Mesenchymal stem cell (in vitro differentiated cells and primary cell): ENCODE measurements around the gene METTL16.
"Not testable (repeated sequence)": the region's sequence is repeated elsewhere in the genome, so short reads cannot be mapped to it uniquely, and the experiment has no call there.

ENCODE experiments used
- DNase-seq: peaks from one replicate; pipeline ENCODE4 v3.0.0-alpha.2; 2013
- H2AFZ ChIP-seq: one replicate; pipeline ENCODE4 v1.6.1; 2013; ENCODE audit warnings: low read depth, mild to moderate bottlenecking, control low read depth, inconsistent platforms, low read length, moderate library complexity
- H2AK5ac ChIP-seq: 2 replicates; pipeline ENCODE4 v1.6.1; 2013; ENCODE audit warnings: low read length, moderate library complexity, mild to moderate bottlenecking, inconsistent platforms; ENCODE audit not compliant: severe bottlenecking
- H2BK120ac ChIP-seq: one replicate; pipeline ENCODE4 v1.6.1; 2013; ENCODE audit warnings: low read depth, mild to moderate bottlenecking, inconsistent platforms, low read length, moderate library complexity
- H2BK12ac ChIP-seq, 2 experiments: one replicate each; pipeline ENCODE4 v1.6.1; 2013; ENCODE audit warnings: inconsistent platforms in 2 of 2, low read length in 2 of 2, mild to moderate bottlenecking in 2 of 2, moderate library complexity in 2 of 2, control low read depth in 1 of 2
- H2BK15ac ChIP-seq: one replicate; pipeline ENCODE4 v1.6.1; 2013; ENCODE audit warnings: mild to moderate bottlenecking, low read depth, inconsistent platforms; ENCODE audit not compliant: poor library complexity, severe bottlenecking
- H2BK5ac ChIP-seq: 2 replicates; pipeline ENCODE4 v1.6.1; 2013; ENCODE audit warnings: low read depth, mild to moderate bottlenecking, low read length, control low read depth, inconsistent platforms; ENCODE audit not compliant: poor library complexity, severe bottlenecking
- H3K14ac ChIP-seq, 2 experiments: one replicate each; pipeline ENCODE4 v1.6.1; 2013; ENCODE audit warnings: inconsistent platforms in 2 of 2, low read length in 2 of 2, control low read depth in 1 of 2, mild to moderate bottlenecking in 1 of 2, moderate library complexity in 1 of 2
- H3K18ac ChIP-seq, 2 experiments: one replicate each; pipeline ENCODE4 v1.6.1; 2013; ENCODE audit warnings: inconsistent platforms in 2 of 2, low read length in 2 of 2, control low read depth in 1 of 2, low read depth in 1 of 2, mild to moderate bottlenecking in 1 of 2
- H3K23ac ChIP-seq, 2 experiments: one replicate each; pipeline ENCODE4 v1.6.1; 2013; ENCODE audit warnings: inconsistent platforms in 2 of 2, low read length in 2 of 2, mild to moderate bottlenecking in 2 of 2, moderate library complexity in 2 of 2, control low read depth in 1 of 2
- H3K27ac ChIP-seq: 2 replicates; pipeline ENCODE4 v1.5.1; 2013; ENCODE audit warnings: mild to moderate bottlenecking, moderate library complexity, low read length, control low read depth, inconsistent platforms; ENCODE audit not compliant: poor library complexity, severe bottlenecking
- H3K27me3 ChIP-seq, 2 experiments: 2 replicates each; pipeline versions ENCODE4 v1.6.1 to v1.7.0; 2013; ENCODE audit warnings: low read length in 2 of 2, mild to moderate bottlenecking in 2 of 2, moderate library complexity in 2 of 2, control low read depth in 1 of 2, inconsistent platforms in 1 of 2; ENCODE audit not compliant: control insufficient read depth in 1 of 2, insufficient read depth in 1 of 2
- H3K36me3 ChIP-seq, 2 experiments: 2 replicates each; pipeline versions ENCODE4 v1.6.1 to v1.7.0; 2013; ENCODE audit warnings: low read length in 2 of 2, control low read depth in 1 of 2, inconsistent platforms in 1 of 2, low read depth in 1 of 2, mild to moderate bottlenecking in 1 of 2; ENCODE audit not compliant: insufficient read depth in 2 of 2, control insufficient read depth in 1 of 2
- H3K4ac ChIP-seq, 2 experiments: one replicate each; pipeline ENCODE4 v1.6.1; 2013; ENCODE audit warnings: inconsistent platforms in 2 of 2, low read length in 2 of 2, mild to moderate bottlenecking in 2 of 2, moderate library complexity in 2 of 2, control low read depth in 1 of 2, low read depth in 1 of 2
- H3K4me1 ChIP-seq: 2 replicates; pipeline ENCODE4 v1.6.1; 2013; ENCODE audit warnings: low read depth, low read length, control low read depth; ENCODE audit not compliant: control insufficient read depth, insufficient read depth
- H3K4me2 ChIP-seq: 2 replicates; pipeline ENCODE4 v1.6.1; 2013; ENCODE audit warnings: low read length, mild to moderate bottlenecking, inconsistent platforms; ENCODE audit not compliant: poor library complexity, severe bottlenecking
- H3K4me3 ChIP-seq, 2 experiments: 2 replicates each; pipeline versions ENCODE4 v1.5.1 to v1.7.0; 2013; ENCODE audit warnings: low read length in 2 of 2, mild to moderate bottlenecking in 2 of 2, control low read depth in 1 of 2, low read depth in 1 of 2; ENCODE audit not compliant: insufficient read depth in 1 of 2
- H3K79me1 ChIP-seq: replicated peaks from 2 replicates; pipeline ENCODE4 v1.6.1; 2013; ENCODE audit warnings: mild to moderate bottlenecking, control low read depth, low read length, inconsistent platforms; ENCODE audit not compliant: poor library complexity, severe bottlenecking
- H3K9ac ChIP-seq: 2 replicates; pipeline ENCODE4 v1.7.0; 2013; ENCODE audit warnings: mild to moderate bottlenecking, low read length, moderate library complexity
- H3K9me3 ChIP-seq: 2 replicates; pipeline ENCODE4 v1.7.0; 2013; ENCODE audit warnings: mild to moderate bottlenecking, low read length; ENCODE audit not compliant: control insufficient read depth
- H4K8ac ChIP-seq: one replicate; pipeline ENCODE4 v1.6.1; 2013; ENCODE audit warnings: inconsistent platforms, mild to moderate bottlenecking, low read length, moderate library complexity
- H4K91ac ChIP-seq: one replicate; pipeline ENCODE4 v1.6.1; 2013; ENCODE audit warnings: mild to moderate bottlenecking, low read length, inconsistent platforms
- WGBS: methylation state at CpG from one replicate; pipeline ENCODE4 v1.1.7; 2013; ENCODE audit warnings: mixed read lengths; 5-methylcytosine and 5-hydroxymethylcytosine counted together

The METTL16 gene

GRCh38 chr17:2545393-2545792 lies 33.7 kb upstream of the METTL16 start:
- H3K4ac ChIP-seq: no peak overlapping the region
- no peak overlapping the region for H3K4me3 ChIP-seq
- no peak overlapping the region for H2AFZ ChIP-seq
- peak overlapping the region; percentile 48 for H2BK15ac ChIP-seq
- H2BK12ac ChIP-seq: no peak overlapping the region
- H3K4me2 ChIP-seq: no peak overlapping the region
- no peak overlapping the region for H4K8ac ChIP-seq
- no peak overlapping the region for H3K23ac ChIP-seq
- no peaks in the 10 kb centered on the region for H3K36me3 ChIP-seq
- H3K79me1 ChIP-seq: no peaks in the 10 kb centered on the region
- H4K91ac ChIP-seq: no peak overlapping the region
- no peak overlapping the region for H3K14ac ChIP-seq
- no peak overlapping the region for H2AK5ac ChIP-seq
- no peaks in the 10 kb centered on the region for H3K9me3 ChIP-seq
- H2BK5ac ChIP-seq: no peak overlapping the region
- H2BK120ac ChIP-seq: no peak overlapping the region
- peak; percentile 54 for DNase-seq
- peaks cover 1 to 10% of the 10 kb centered on the region in 2 experiments for H3K27me3 ChIP-seq
- H3K18ac ChIP-seq: no peak overlapping the region
- H3K4me1 ChIP-seq: no peaks in the 10 kb centered on the region
- H3K27ac ChIP-seq: no peak overlapping the region
- WGBS: 63% methylated on average over 7 of the region's 7 CpGs
- no peak overlapping the region for H3K9ac ChIP-seq

- DNase-seq: no peak
- Histone ChIP-seq H3K4me3 (no peak overlapping the region), H4K8ac (no peak overlapping the region), H2BK120ac (no peak overlapping the region), H3K9me3 (no peaks in the 10 kb centered on the region), H3K27me3 (no peaks in the 10 kb centered on the region), H2AK5ac (no peak overlapping the region), H3K27ac (no peak overlapping the region), H3K14ac (no peak overlapping the region), H3K79me1 (no peaks in the 10 kb centered on the region), H2BK5ac (no peak overlapping the region), H3K4ac (no peak overlapping the region), H3K36me3 (no peaks in the 10 kb centered on the region), H3K23ac (no peak overlapping the region), H2AFZ (no peak overlapping the region), H3K9ac (no peak overlapping the region), H2BK12ac (no peak overlapping the region), H4K91ac (no peak overlapping the region), H3K18ac (no peak overlapping the region), H3K4me1 (peaks cover 2% of the 10 kb centered on the region), H2BK15ac (no peak overlapping the region), H3K4me2 (no peak overlapping the region)
- 89% methylated on average over 6 of the region's 7 CpGs for WGBS
Observed at GRCh38 chr17:2542456-2542855, 30.8 kb upstream of the METTL16 start.

- no peak overlapping the region for H3K14ac ChIP-seq
- no peak overlapping the region for H3K4me3 ChIP-seq
- no peak overlapping the region for H4K91ac ChIP-seq
- no peak overlapping the region for H2AK5ac ChIP-seq
- H3K23ac ChIP-seq: no peak overlapping the region
- no peak overlapping the region for H2AFZ ChIP-seq
- no peak overlapping the region for H4K8ac ChIP-seq
- no peaks in the 10 kb centered on the region for H3K27me3 ChIP-seq
- peaks cover 2% of the 10 kb centered on the region for H3K4me1 ChIP-seq
- H2BK12ac ChIP-seq: no peak overlapping the region
- no peaks in the 10 kb centered on the region for H3K36me3 ChIP-seq
- H3K9ac ChIP-seq: no peak overlapping the region
- H3K4me2 ChIP-seq: no peak overlapping the region
- no peak overlapping the region for H2BK120ac ChIP-seq
- DNase-seq: no peak
- 96% methylated on average over 4 of the region's 4 CpGs for WGBS
- no peak overlapping the region for H3K4ac ChIP-seq
- no peaks in the 10 kb centered on the region for H3K79me1 ChIP-seq
- H2BK5ac ChIP-seq: no peak overlapping the region
- no peak overlapping the region for H2BK15ac ChIP-seq
- H3K9me3 ChIP-seq: no peaks in the 10 kb centered on the region
- H3K27ac ChIP-seq: no peak overlapping the region
- H3K18ac ChIP-seq: no peak overlapping the region
Observed at GRCh38 chr17:2542056-2542455, 30.4 kb upstream of the METTL16 start.

- H3K4me2 ChIP-seq, H4K8ac ChIP-seq, DNase-seq, H2AK5ac ChIP-seq, H3K23ac ChIP-seq, H2BK120ac ChIP-seq, H3K14ac ChIP-seq, H2BK5ac ChIP-seq, H2BK12ac ChIP-seq, H3K4me1 ChIP-seq, H3K27ac ChIP-seq, H3K9ac ChIP-seq, H3K36me3 ChIP-seq, H3K18ac ChIP-seq, H3K4ac ChIP-seq, H3K79me1 ChIP-seq, H3K9me3 ChIP-seq, H4K91ac ChIP-seq, H2BK15ac ChIP-seq, H2AFZ ChIP-seq, H3K4me3 ChIP-seq, H3K27me3 ChIP-seq: not testable (repeated sequence)
- whole genome bisulfite sequencing: 86% methylated on average over 5 of the region's 5 CpGs
Observed at GRCh38 chr17:2537579-2537978, 25.9 kb upstream of the METTL16 start.
